Tibial nerve (tissue), 4 donors: ENCODE results near the gene PTPRG. TPM values are rescaled to one million over a fixed set of nuclear protein-coding genes. Genes with fewer than 3 reads are reported as not detected.

Experiments
- DNase-seq, 2 donors: peaks; one replicate each; pipeline ENCODE4 v3.0.0-alpha.2; 2019; ENCODE audit warnings: low spot score in 2 of 2
- H3K27ac ChIP-seq, 4 donors: fragments of 200-600 bp; sonication (generic) in 3 of 4; one replicate each; pipeline ENCODE4 v1.5.1; 2017 to 2019; ENCODE audit warnings: mild to moderate bottlenecking in 1 of 4
- H3K27me3 ChIP-seq, 2 donors: fragments of 200-600 bp; sonication (generic) in 1 of 2; one replicate each; pipeline versions ENCODE4 v1.5.1 to v1.6.0; 2017 to 2019
- H3K36me3 ChIP-seq, 3 donors: fragments of 200-600 bp; sonication (generic); one replicate each; pipeline ENCODE4 v1.5.1; 2018 to 2019
- H3K4me1 ChIP-seq, 4 donors: fragments of 200-600 bp; sonication (generic) in 3 of 4; one replicate each; pipeline ENCODE4 v1.5.1; 2017 to 2019
- H3K4me3 ChIP-seq, 4 donors: fragments of 200-600 bp; sonication (generic) in 3 of 4; one replicate each; pipeline ENCODE4 v1.5.1; 2017 to 2019; ENCODE audit warnings: mild to moderate bottlenecking in 1 of 4, moderate library complexity in 1 of 4
- H3K9me3 ChIP-seq, 4 donors: fragments of 200-600 bp; sonication (generic) in 3 of 4; one replicate each; pipeline ENCODE4 v1.5.1; 2017 to 2019
- CTCF ChIP-seq, 5 experiments: fragments of 200-600 bp in 3 of 5; fragments of 450-650 bp in 2 of 5; sonication (generic) in 3 of 5; IDR thresholded peaks; one replicate each; pipeline ENCODE4 v1.5.1; 2016 to 2019; ENCODE audit warnings: antibody characterized with exemption in 5 of 5, mild to moderate bottlenecking in 3 of 5, moderate library complexity in 2 of 5
- EP300 ChIP-seq, 2 donors: sonication (generic); formaldehyde crosslinking; IDR thresholded peaks; one replicate each; pipeline ENCODE4 v1.6.1; 2017; ENCODE audit warnings: antibody characterized with exemption in 2 of 2, mild to moderate bottlenecking in 1 of 2
- POLR2A ChIP-seq, 2 donors: fragments of 450-650 bp; IDR thresholded peaks; one replicate each; pipeline ENCODE4 v1.6.1; 2017; ENCODE audit warnings: antibody characterized with exemption in 2 of 2, mild to moderate bottlenecking in 2 of 2, moderate library complexity in 2 of 2
- WGBS, 2 donors: methylation state at CpG; one replicate each; pipeline ENCODE4 v1.1.5; 2018; 5-methylcytosine and 5-hydroxymethylcytosine counted together
- total RNA-seq, 4 donors: library from RNA; depleted of rRNA; stranded (reverse); fragments of >200 nt; gene quantifications; one replicate each; pipeline ENCODE4 v1.1.0, GENCODE V29; 2016

The PTPRG gene
- total RNA-seq, 4 donors from 2014 or later, result 112 to 174 (median 121) TPM

DNA sequence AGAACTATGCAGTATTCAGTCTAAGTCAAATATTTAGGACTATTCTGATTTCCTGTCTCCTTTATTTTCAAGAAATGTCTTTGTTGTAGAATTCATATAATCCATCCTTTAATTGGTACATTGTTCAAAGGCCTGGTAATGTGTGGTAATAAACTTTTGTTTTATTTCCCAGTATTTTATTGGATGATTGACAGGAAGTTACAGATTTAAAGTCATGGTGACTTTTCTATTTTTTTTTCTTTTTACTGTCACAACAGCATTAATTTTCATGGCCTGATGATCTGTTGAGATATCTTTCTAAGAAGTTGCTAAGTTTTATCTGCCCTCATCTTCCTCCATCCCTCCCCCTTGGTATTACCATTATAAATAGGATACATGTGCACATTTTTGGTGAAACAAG is 161.7 kb downstream of the PTPRG start:
- DNase-seq, result no peak
- Histone ChIP-seq H3K4me3 (no peak overlapping the region), H3K36me3 (no peaks in the 10 kb centered on the region), H3K27me3 (no peaks in the 10 kb centered on the region), H3K27ac (no peak overlapping the region), H3K9me3 (no peaks in the 10 kb centered on the region), H3K4me1 (peaks cover 0 to 8% (median 2%) of the 10 kb centered on the region in 4 donors)
- TF ChIP-seq CTCF (IDR thresholded peaks at IDR 0.05), result no peak
- TF ChIP-seq POLR2A (IDR thresholded peaks at IDR 0.05), result no peak
- no peak for TF ChIP-seq EP300 (IDR thresholded peaks at IDR 0.05)

- H3K4me1 ChIP-seq, result peaks cover 0 to 4% (median under 1%) of the 10 kb centered on the region in 4 donors
- no peak overlapping the region for H3K4me3 ChIP-seq
- no peaks in the 10 kb centered on the region for H3K27me3 ChIP-seq
- H3K27ac ChIP-seq, result no peak overlapping the region
- TF ChIP-seq POLR2A (IDR thresholded peaks at IDR 0.05), result no peak
- TF ChIP-seq CTCF (IDR thresholded peaks at IDR 0.05), result no peak
- TF ChIP-seq EP300 (IDR thresholded peaks at IDR 0.05), result no peak
- WGBS, 2 donors, result 74 to 82% methylated on average over 2 of the region's 2 CpGs
- no peak for DNase-seq
- no peaks in the 10 kb centered on the region for H3K36me3 ChIP-seq
- H3K9me3 ChIP-seq, result no peaks in the 10 kb centered on the region
Observed at GRCh38 chr3:61724183-61724582, 162.8 kb downstream of the PTPRG start.

- no peak overlapping the region for H3K27ac ChIP-seq
- peaks cover 0 to 4% (median under 1%) of the 10 kb centered on the region in 4 donors for H3K4me1 ChIP-seq
- 94 to 95% methylated on average over 6 of the region's 6 CpGs for WGBS, 2 donors
- no peak overlapping the region for H3K4me3 ChIP-seq
- H3K9me3 ChIP-seq, result no peaks in the 10 kb centered on the region
- TF ChIP-seq CTCF (IDR thresholded peaks at IDR 0.05) (no peak), EP300 (IDR thresholded peaks at IDR 0.05) (no peak), POLR2A (IDR thresholded peaks at IDR 0.05) (no peak)
- no peak for DNase-seq
- H3K27me3 ChIP-seq, result no peaks in the 10 kb centered on the region
- H3K36me3 ChIP-seq, result no peaks in the 10 kb centered on the region
Observed at GRCh38 chr3:61724801-61725200, 163.4 kb downstream of the PTPRG start.

- no peak for TF ChIP-seq EP300 (IDR thresholded peaks at IDR 0.05)
- H3K27ac ChIP-seq, result no peak overlapping the region
- no peaks in the 10 kb centered on the region for H3K9me3 ChIP-seq
- H3K36me3 ChIP-seq, result no peaks in the 10 kb centered on the region
- WGBS, 2 donors, result 46 to 55% methylated on average over 5 of the region's 5 CpGs
- H3K4me3 ChIP-seq, result no peak overlapping the region
- no peak for DNase-seq
- no peaks in the 10 kb centered on the region for H3K27me3 ChIP-seq
- H3K4me1 ChIP-seq, result peaks cover 0 to 8% (median 2%) of the 10 kb centered on the region in 4 donors
Observed at GRCh38 chr3:61725851-61726333, 164.5 kb downstream of the PTPRG start.

DNA sequence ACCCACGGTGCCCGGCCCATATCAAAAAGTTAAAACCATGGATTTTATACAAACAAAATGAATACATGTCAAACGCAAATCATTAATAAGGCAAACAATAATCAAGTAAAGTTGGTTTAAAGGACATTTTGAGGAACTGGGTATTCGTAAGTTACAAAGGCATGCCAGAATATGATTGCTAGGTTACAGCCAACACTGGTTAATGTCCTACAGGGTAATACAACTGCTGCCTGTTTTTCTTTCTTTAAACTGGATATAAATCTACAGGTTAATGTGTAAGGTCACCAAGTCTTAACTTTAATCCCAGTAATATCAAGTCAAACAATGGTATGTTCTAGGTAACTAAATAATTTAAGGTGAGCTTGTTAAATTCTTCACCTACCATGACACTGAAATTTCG is 166.1 kb downstream of the PTPRG start:
- H3K4me1 ChIP-seq, result peaks cover 0 to 8% (median 2%) of the 10 kb centered on the region in 4 donors
- no peak overlapping the region for H3K4me3 ChIP-seq
- H3K27me3 ChIP-seq, result no peaks in the 10 kb centered on the region
- TF ChIP-seq POLR2A (IDR thresholded peaks at IDR 0.05) (no peak), EP300 (IDR thresholded peaks at IDR 0.05) (no peak), CTCF (IDR thresholded peaks at IDR 0.05) (no peak)
- DNase-seq, result no peak
- no peaks in the 10 kb centered on the region for H3K36me3 ChIP-seq
- H3K9me3 ChIP-seq, result no peaks in the 10 kb centered on the region
- 94 to 97% methylated on average over 5 of the region's 5 CpGs for WGBS, 2 donors
- H3K27ac ChIP-seq, result no peak overlapping the region
